Tibial artery (tissue), 4 donors: ENCODE results near the gene ARHGAP44.

Source experiments
- DNase-seq, 2 donors: peaks; one replicate each; pipeline ENCODE4 v3.0.0-alpha.2; 2019
- H3K27ac ChIP-seq, 2 donors: fragments of 200-600 bp; sonication (generic) in 1 of 2; 1 replicate in 1 of 2; 2 replicates in 1 of 2; pipeline ENCODE4 v1.5.1; 2018 to 2019; ENCODE audit warnings: mild to moderate bottlenecking in 1 of 2
- H3K27me3 ChIP-seq, 2 donors: fragments of 200-600 bp; sonication (generic) in 1 of 2; one replicate each; pipeline versions ENCODE4 v1.5.1 to v1.6.0; 2016 to 2019
- H3K36me3 ChIP-seq, 3 donors: fragments of 200-600 bp; sonication (generic) in 2 of 3; one replicate each; pipeline ENCODE4 v1.5.1; 2016 to 2019; ENCODE audit warnings: mild to moderate bottlenecking in 2 of 3
- H3K4me1 ChIP-seq, 4 donors: fragments of 200-600 bp; sonication (generic) in 2 of 4; 1 replicate in 3 of 4; 2 replicates in 1 of 4; pipeline ENCODE4 v1.5.1; 2016 to 2019
- H3K4me3 ChIP-seq, 2 donors: fragments of 200-600 bp; sonication (generic) in 1 of 2; 1 replicate in 1 of 2; 2 replicates in 1 of 2; pipeline ENCODE4 v1.5.1; 2018 to 2019; ENCODE audit warnings: mild to moderate bottlenecking in 2 of 2
- H3K9me3 ChIP-seq, 3 donors: fragments of 200-600 bp; sonication (generic) in 1 of 3; one replicate each; pipeline ENCODE4 v1.5.1; 2016 to 2019
- CTCF ChIP-seq, 2 experiments: fragments of 200-600 bp in 1 of 2; fragments of 450-650 bp in 1 of 2; IDR thresholded peaks; one replicate each; pipeline ENCODE4 v1.5.1; 2017 to 2019; ENCODE audit warnings: antibody characterized with exemption in 2 of 2, mild to moderate bottlenecking in 1 of 2, moderate library complexity in 1 of 2
- intact Hi-C: fragments of 100-400 bp; cut with DNase I; formaldehyde crosslinking; loops from one replicate; pipeline ENCODE4 v1.15.0; 2023; ENCODE audit warnings: low total_unique reads

ARHGAP44 gene

GRCh38 chr17:13005530-13005929 lies 216.2 kb downstream of the ARHGAP44 start:
- H3K27me3 ChIP-seq = no peaks in the 10 kb centered on the region
- no peak overlapping the region for H3K27ac ChIP-seq
- TF ChIP-seq CTCF (IDR thresholded peaks at IDR 0.05) = no peak
- H3K4me1 ChIP-seq = no peaks in the 10 kb centered on the region
- intact Hi-C loops = loop anchor here (10.0 kb wide), 1 partner anchor 981 kb away; the partner anchor contains the start of gene MAP2K4
- peak in 1 of 2 donors; percentile 31 for DNase-seq
- H3K4me3 ChIP-seq = no peak overlapping the region
- H3K36me3 ChIP-seq = peaks cover 73 to 96% (median 93%) of the 10 kb centered on the region in 3 donors
- no peaks in the 10 kb centered on the region for H3K9me3 ChIP-seq

GRCh38 chr17:13008461-13008860 lies 219.2 kb downstream of the ARHGAP44 start:
- no peak for TF ChIP-seq CTCF (IDR thresholded peaks at IDR 0.05)
- no peaks in the 10 kb centered on the region for H3K4me1 ChIP-seq
- no peaks in the 10 kb centered on the region for H3K27me3 ChIP-seq
- no peak overlapping the region for H3K4me3 ChIP-seq
- peak in 1 of 2 donors; percentile 23 for DNase-seq
- intact Hi-C loops = loop anchor here (10.0 kb wide), 1 partner anchor 984 kb away; the partner anchor contains the start of gene MAP2K4
- H3K9me3 ChIP-seq = no peaks in the 10 kb centered on the region
- H3K36me3 ChIP-seq = peaks cover 67 to 98% (median 94%) of the 10 kb centered on the region in 3 donors
- H3K27ac ChIP-seq = no peak overlapping the region

GRCh38 chr17:13010959-13011358 lies 221.7 kb downstream of the ARHGAP44 start:
- Histone ChIP-seq H3K9me3 (no peaks in the 10 kb centered on the region), H3K27ac (no peak overlapping the region), H3K27me3 (no peaks in the 10 kb centered on the region), H3K4me3 (no peak overlapping the region), H3K36me3 (peaks cover 69 to 98% (median 91%) of the 10 kb centered on the region in 3 donors), H3K4me1 (peaks cover 0 to 3% (median 0%) of the 10 kb centered on the region in 4 donors)
- peak in 1 of 2 donors; percentile 29 for DNase-seq
- intact Hi-C loops = no loop called here
- no peak for TF ChIP-seq CTCF (IDR thresholded peaks at IDR 0.05)

GRCh38 chr17:13014801-13015200 lies 225.5 kb downstream of the ARHGAP44 start:
- intact Hi-C loops = no loop called here
- Histone ChIP-seq H3K9me3 (no peaks in the 10 kb centered on the region), H3K4me3 (no peak overlapping the region), H3K27ac (no peak overlapping the region), H3K36me3 (peaks cover 46 to 63% (median 61%) of the 10 kb centered on the region in 3 donors), H3K27me3 (no peaks in the 10 kb centered on the region), H3K4me1 (peaks cover 0 to 17% (median 8%) of the 10 kb centered on the region in 4 donors)
- TF ChIP-seq CTCF (IDR thresholded peaks at IDR 0.05) = no peak
- peak in 1 of 2 donors; percentile 40 for DNase-seq

GRCh38 chr17:13016881-13017654 lies 227.8 kb downstream of the ARHGAP44 start:
- intact Hi-C loops = no loop called here
- Histone ChIP-seq H3K27me3 (no peaks in the 10 kb centered on the region), H3K27ac (peak overlapping the region; percentile 80 to 88), H3K4me1 (peaks cover 0 to 17% (median 8%) of the 10 kb centered on the region in 4 donors), H3K9me3 (no peaks in the 10 kb centered on the region), H3K4me3 (peak overlapping the region; percentile 87 to 100), H3K36me3 (peaks cover 31 to 40% (median 40%) of the 10 kb centered on the region in 3 donors)
- no peak for TF ChIP-seq CTCF (IDR thresholded peaks at IDR 0.05)
- DNase-seq = no peak
